BJ (cell line): ENCODE results near the gene UEVLD. TPM values are rescaled to one million over a fixed set of nuclear protein-coding genes. Genes with fewer than 3 reads are reported as not detected.

Source experiments
- CTCF ChIA-PET: fragments of 350-600 bp; formaldehyde crosslinking; extraction: SDS; loops from one replicate; lab custom pipeline; 2021; ENCODE audit warnings: antibody characterized with exemption, inconsistent platforms; lab: Yijun Ruan, JAX
- POLR2A ChIA-PET: fragments of 300-600 bp; sonication (Branson Sonifier 250); formaldehyde crosslinking; extraction: SDS; loops from one replicate; lab custom pipeline; 2021; ENCODE audit warnings: antibody characterized with exemption; lab: Charles Lee
- DNase-seq: peaks from one replicate; pipeline ENCODE4 v3.0.0-alpha.2; 2011; ENCODE audit warnings: low read depth
- H3K27me3 ChIP-seq: 2 replicates; pipeline ENCODE4 v1.6.0; 2011; ENCODE audit warnings: low read length; ENCODE audit not compliant: control insufficient read depth, insufficient read depth
- H3K36me3 ChIP-seq: 2 replicates; pipeline ENCODE4 v1.5.1; 2011; ENCODE audit warnings: low read length; ENCODE audit not compliant: control insufficient read depth, insufficient read depth
- H3K4me3 ChIP-seq: 2 replicates; pipeline ENCODE4 v1.5.1; 2011; ENCODE audit warnings: low read depth, mild to moderate bottlenecking, control low read depth, low read length
- CTCF ChIP-seq: IDR thresholded peaks from 2 replicates; pipeline ENCODE4 v1.5.1; 2011; ENCODE audit warnings: low read depth, mild to moderate bottlenecking, control low read depth, inconsistent platforms, low read length, moderate library complexity; ENCODE audit not compliant: insufficient read depth
- polyA plus RNA-seq: library from polyadenylated mRNA; depleted of rRNA; stranded (reverse); fragments of >200 nt; gene quantifications from 2 replicates; pipeline ENCODE4 v1.2.3, GENCODE V29; 2011

UEVLD gene
- polyA plus RNA-seq, 1 experiment = 11.7 TPM

- Histone ChIP-seq H3K27me3 (no peaks in the 10 kb centered on the region), H3K36me3 (no peaks in the 10 kb centered on the region; the same call in 1 of the 2 replicates), H3K4me3 (no peak overlapping the region)
- TF ChIP-seq CTCF = no peak
- POLR2A ChIA-PET = no interaction called here
- CTCF ChIA-PET = interaction anchor here (1.5 kb wide), 1 partner anchor 188 kb away, joined by 4 read pairs; no protein-coding TSS in a partner anchor
- no peak for DNase-seq
Observed at GRCh38 chr11:18534245-18534644, 54.3 kb downstream of the UEVLD start.

GRCh38 chr11:18533365-18533764 lies 55.2 kb downstream of the UEVLD start:
- Histone ChIP-seq H3K4me3 (no peak overlapping the region), H3K36me3 (no peaks in the 10 kb centered on the region; the same call in 1 of the 2 replicates), H3K27me3 (no peaks in the 10 kb centered on the region)
- ChIA-PET CTCF (interaction anchor here (0.7 to 1.5 kb wide), 2 partner anchors 12 to 189 kb away, joined by 3 to 4 read pairs; no protein-coding TSS in a partner anchor), POLR2A (no interaction called here)
- TF ChIP-seq CTCF = no peak
- no peak for DNase-seq

GRCh38 chr11:18527512-18527911 lies 61.0 kb downstream of the UEVLD start:
- no peak for TF ChIP-seq CTCF
- POLR2A ChIA-PET = no interaction called here
- CTCF ChIA-PET = interaction anchor here (0.7 to 1.4 kb wide), 3 partner anchors 9 to 283 kb away, joined by 3 to 4 read pairs (median 3); no protein-coding TSS in a partner anchor

GRCh38 chr11:18526521-18527296 lies 61.8 kb downstream of the UEVLD start, which contains the start of gene TSG101:
Gene TSG101 (minus strand): TSS chr11:18526942. CDS start chr11:18526816, 126 bp downstream.
- Histone ChIP-seq H3K27me3 (no peaks in the 10 kb centered on the region), H3K36me3 (no peaks in the 10 kb centered on the region), H3K4me3 (peak within 1 kb of the TSS; percentile 64)
- CTCF ChIA-PET = interaction anchor here (0.6 to 1.9 kb wide), 6 partner anchors 9 to 283 kb away, joined by 3 to 8 read pairs (median 3); no protein-coding TSS in a partner anchor
- POLR2A ChIA-PET = interaction anchor here (0.6 kb wide), 1 partner anchor 216 kb away, joined by 4 read pairs; no protein-coding TSS in a partner anchor
- DNase-seq = peak; percentile 54
- no peak for TF ChIP-seq CTCF

More at GRCh38 chr11:18527512-18527911, 61.0 kb downstream of the UEVLD start:
- Histone ChIP-seq H3K27me3 (no peaks in the 10 kb centered on the region), H3K4me3 (peak overlapping the region; percentile 64), H3K36me3 (no peaks in the 10 kb centered on the region)
- peak; percentile 62 for DNase-seq

GRCh38 chr11:18526130-18526520 lies 62.4 kb downstream of the UEVLD start:
- Histone ChIP-seq H3K27me3 (no peaks in the 10 kb centered on the region), H3K36me3 (no peaks in the 10 kb centered on the region), H3K4me3 (peak overlapping the region; percentile 64)
- CTCF ChIA-PET = interaction anchor here (0.6 to 1.9 kb wide), 3 partner anchors 14 to 219 kb away, joined by 3 to 8 read pairs (median 3); no protein-coding TSS in a partner anchor
- no peak for TF ChIP-seq CTCF
- no peak for DNase-seq
- POLR2A ChIA-PET = interaction anchor here (0.6 kb wide), 1 partner anchor 217 kb away, joined by 4 read pairs; no protein-coding TSS in a partner anchor
